HCEC 1CT (cell line): Measurements from ENCODE around the gene AMDHD2.

Experiments
- DNase-seq: peaks from one replicate; pipeline ENCODE4 v3.0.0-alpha.2; 2017

The AMDHD2 gene

GRCh38 chr16:2500430-2500917, 19.7 kb upstream of the AMDHD2 start:
- DNase-seq: no peak

- DNase-seq: peak; percentile 53
Measured at GRCh38 chr16:2500918-2501750, 19.0 kb upstream of the AMDHD2 start.

GRCh38 chr16:2501946-2502895, 17.9 kb upstream of the AMDHD2 start:
- DNase-seq: no peak

- DNase-seq: no peak
Measured at GRCh38 chr16:2505695-2506094, 14.5 kb upstream of the AMDHD2 start.

- DNase-seq: no peak
Measured at GRCh38 chr16:2507052-2507659, 13.0 kb upstream of the AMDHD2 start.

GRCh38 chr16:2507665-2508064, 12.5 kb upstream of the AMDHD2 start:
- no peak for DNase-seq

GRCh38 chr16:2508722-2509400, 11.3 kb upstream of the AMDHD2 start:
- no peak for DNase-seq

GRCh38 chr16:2511128-2511800, 8.9 kb upstream of the AMDHD2 start:
- DNase-seq: peak; percentile 61

GRCh38 chr16:2511996-2512734, 8.0 kb upstream of the AMDHD2 start:
- DNase-seq: no peak

- no peak for DNase-seq
Measured at GRCh38 chr16:2512735-2513404, 7.3 kb upstream of the AMDHD2 start.

GRCh38 chr16:2513405-2514332, 6.5 kb upstream of the AMDHD2 start, which contains the start of gene ATP6V0C:
Gene ATP6V0C (plus strand): TSS chr16:2513952. CDS start chr16:2514104, 152 bp downstream.
- peak; percentile 86 for DNase-seq

- DNase-seq: no peak
Measured at GRCh38 chr16:2514333-2515179, 5.6 kb upstream of the AMDHD2 start.

- DNase-seq: no peak
Measured at GRCh38 chr16:2515180-2515851, 4.9 kb upstream of the AMDHD2 start.

GRCh38 chr16:2516391-2517240, 3.6 kb upstream of the AMDHD2 start:
- DNase-seq: no peak

GRCh38 chr16:2517954-2518605, 2.1 kb upstream of the AMDHD2 start:
- no peak for DNase-seq
